ENCODE results near the gene FHOD1. TPM values are rescaled to one million over a fixed set of nuclear protein-coding genes. Genes with fewer than 3 reads are reported as not detected.

The FHOD1 gene
- total and polyA plus RNA-seq, 2 of the 4 experiments (the other 2 are of a cell fraction): 13.8 to 64.0 TPM

GRCh38 chr16:67234180-67234597 is 13.1 kb downstream of the FHOD1 start:
- peaks cover 11 to 62% of the 10 kb centered on the region in 2 experiments; a peak in 3 of 4 replicates for H3K79me1 ChIP-seq (ENCODE audit: low read depth in 1 of 2, low read length in 2 of 2)
- no peak overlapping the region for H3K4me3 ChIP-seq (ENCODE audit: insufficient read depth, low read depth, low read length)
- H2AK9ac ChIP-seq (replicated peaks; ENCODE audit: low read depth, low read length, poor library complexity): peak overlapping the region; percentile 65
- H3K56ac ChIP-seq (ENCODE audit: extremely low read depth, insufficient read depth, low read length): no peak overlapping the region
- no peak overlapping the region for H4K5ac ChIP-seq (ENCODE audit: low read depth, low read length)
- no peak overlapping the region for H3K27ac ChIP-seq (ENCODE audit: insufficient read depth, low read length)
- H2BK15ac ChIP-seq (ENCODE audit: low read depth, low read length): no peak overlapping the region
- no peak overlapping the region for H2BK20ac ChIP-seq (ENCODE audit: low read depth, low read length)
- WGBS, 2 experiments (ENCODE audit: extremely low coverage in 2 of 2, insufficient read length in 1 of 2): 100% methylated on average over 2 of the region's 10 CpGs; no CpG with 5 or more reads in 1 of the 2 experiments
- no peak overlapping the region for H3K18ac ChIP-seq (ENCODE audit: low read depth, low read length)
- H4K91ac ChIP-seq (ENCODE audit: insufficient read depth, low read depth, low read length): no peak overlapping the region
- no peak overlapping the region for H3K4me2 ChIP-seq (ENCODE audit: low read depth, low read length)
- no peak overlapping the region for H2AK5ac ChIP-seq (ENCODE audit: low read depth, low read length)
- no peak overlapping the region for H3K4ac ChIP-seq (ENCODE audit: low read depth, low read length)
- no peaks in the 10 kb centered on the region for H4K20me1 ChIP-seq (ENCODE audit: insufficient read depth, low read length)
- no peaks in the 10 kb centered on the region for H3K4me1 ChIP-seq (ENCODE audit: control insufficient read depth, insufficient read depth, low read length)
- dilution Hi-C loops (cut with HindIII; ENCODE audit: low sequenced_read_pairs, unreplicated experiment): no loop called here
- H2BK120ac ChIP-seq (ENCODE audit: low read depth, low read length): no peak overlapping the region
- no peak overlapping the region for H3K9ac ChIP-seq (ENCODE audit: low read depth, low read length)
- TF ChIP-seq NFE2L2 (IDR thresholded peaks at IDR 0.05; ENCODE audit: low read depth, low read length) (no peak), MAFK (IDR thresholded peaks at IDR 0.05; ENCODE audit: low read depth, low read length) (no peak), CTCF (conservative IDR thresholded peaks at IDR 0.05; ENCODE audit: low read depth, low read length) (no peak), MXI1 (IDR thresholded peaks at IDR 0.05; ENCODE audit: borderline replicate concordance, low read depth, low read length) (no peak), RFX5 (IDR thresholded peaks at IDR 0.05; ENCODE audit: low read depth, low read length) (no peak), RCOR1 (IDR thresholded peaks at IDR 0.05; ENCODE audit: insufficient replicate concordance, low read length) (no peak), ELK1 (IDR thresholded peaks at IDR 0.05; ENCODE audit: borderline replicate concordance, low read depth, low read length) (no peak), POLR2A (IDR thresholded peaks at IDR 0.05; ENCODE audit: low read depth, low read length) (no peak), SMC3 (IDR thresholded peaks at IDR 0.05; ENCODE audit: low read depth, low read length) (no peak), CEBPB (IDR thresholded peaks at IDR 0.05; ENCODE audit: low read depth, low read length) (no peak)
- ATAC-seq (ENCODE audit: low read depth) (no peak), DNase-seq (no peak)
- intact Hi-C loops (cut with micrococcal nuclease): no loop called here
- no peak overlapping the region for H3K14ac ChIP-seq (replicated peaks; ENCODE audit: low read depth, low read length)
- H4K8ac ChIP-seq (ENCODE audit: low read depth in 2 of 2, low read length in 2 of 2): no peak overlapping the region
- H3K9me3 ChIP-seq (ENCODE audit: control insufficient read depth, insufficient read depth, low read length): no peaks in the 10 kb centered on the region
- H3K23ac ChIP-seq (ENCODE audit: low read depth, low read length): no peak overlapping the region
- H3K36me3 ChIP-seq (ENCODE audit: control insufficient read depth, insufficient read depth, low read length): peaks cover 81% of the 10 kb centered on the region
- no peak overlapping the region for H2AFZ ChIP-seq (replicated peaks; ENCODE audit: low read length, poor library complexity)
- in situ Hi-C loops (cut with MboI; ENCODE audit: low sequenced_read_pairs): no loop called here
- no peaks in the 10 kb centered on the region for H3K9me1 ChIP-seq (ENCODE audit: insufficient read depth, low read length)
- H3K27me3 ChIP-seq (ENCODE audit: control insufficient read depth, insufficient read depth, low read length): no peaks in the 10 kb centered on the region
- no TSS peak for BruUV-seq (replicated peaks)
- POLR2A ChIA-PET (ENCODE audit: unreplicated experiment): no interaction called here
- CTCF ChIA-PET: no interaction called here
- no peak overlapping the region for H2BK5ac ChIP-seq (ENCODE audit: low read depth, low read length, poor library complexity, severe bottlenecking)
